CD4-positive, alpha-beta T cell treated with Interleukin-6 at 100 ng/mL for 8 hours (primary cell): Measurements from ENCODE around the gene CKMT1A.

Experiments
- DNase-seq: peaks from one replicate; pipeline ENCODE4 v3.0.0-alpha.2; 2020; ENCODE audit warnings: mixed read lengths, low spot score

Gene CKMT1A

GRCh38 chr15:43748376-43748775, 54.7 kb downstream of the CKMT1A start:
- DNase-seq, result peak; percentile 29
